Activated CD4-positive, alpha-beta T cell treated with anti-CD3 and anti-CD28 coated beads, Interleukin-2, amount 50 U/mL, for 1 hour (primary cell): Measurements from ENCODE around the gene MS4A18.
"Not testable (repeated sequence)": the region's sequence is repeated elsewhere in the genome, so short reads cannot be mapped to it uniquely, and the experiment has no call there.

Experiments
- DNase-seq: peaks from one replicate; pipeline ENCODE4 v3.0.0-alpha.2; 2020

The MS4A18 gene

DNA sequence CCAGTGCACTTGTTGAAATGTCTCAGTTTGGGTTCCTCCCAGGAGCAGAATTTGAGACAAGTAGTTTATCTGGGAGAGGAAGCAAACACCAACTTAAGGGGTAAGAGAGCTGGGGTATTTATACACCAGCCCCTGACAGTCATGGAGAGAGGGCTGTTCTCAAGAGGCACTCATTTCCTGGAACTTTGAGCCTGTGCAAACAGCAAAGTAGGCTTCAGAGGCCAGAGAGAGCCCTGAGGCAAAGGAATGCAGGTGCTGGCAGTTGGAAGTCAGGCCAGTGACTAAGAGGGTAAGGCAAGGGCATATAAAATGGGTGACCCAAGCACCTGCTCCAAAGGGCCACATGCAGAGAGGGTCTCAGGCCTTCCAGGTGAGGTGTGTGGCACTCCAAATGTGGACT, 16.1 kb downstream of the MS4A18 start:
- DNase-seq: no peak

GRCh38 chr11:60741421-60741820, 16.9 kb downstream of the MS4A18 start:
- DNase-seq: no peak

- DNase-seq: no peak
Measured at GRCh38 chr11:60743058-60743457, 18.5 kb downstream of the MS4A18 start.

DNA sequence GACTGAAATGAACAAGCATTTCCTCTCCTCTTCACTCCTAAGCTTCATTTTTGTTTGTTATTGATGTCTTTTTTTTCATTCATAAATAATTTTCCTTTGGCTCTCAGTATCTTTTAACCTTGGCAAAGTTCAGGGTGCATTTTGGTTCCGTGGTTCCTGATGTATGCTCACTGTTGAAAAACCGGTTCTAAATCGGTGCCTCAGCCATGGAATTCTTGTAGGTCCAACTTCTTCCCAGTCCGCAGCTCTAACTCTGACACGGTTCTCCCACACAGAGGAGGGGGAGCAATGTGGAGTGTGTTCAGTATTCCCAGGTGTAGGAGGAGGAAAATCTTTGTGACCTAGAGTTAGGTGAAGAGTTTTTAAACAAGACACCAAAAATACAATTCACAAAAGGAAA, 19.6 kb downstream of the MS4A18 start:
- no peak for DNase-seq

DNA sequence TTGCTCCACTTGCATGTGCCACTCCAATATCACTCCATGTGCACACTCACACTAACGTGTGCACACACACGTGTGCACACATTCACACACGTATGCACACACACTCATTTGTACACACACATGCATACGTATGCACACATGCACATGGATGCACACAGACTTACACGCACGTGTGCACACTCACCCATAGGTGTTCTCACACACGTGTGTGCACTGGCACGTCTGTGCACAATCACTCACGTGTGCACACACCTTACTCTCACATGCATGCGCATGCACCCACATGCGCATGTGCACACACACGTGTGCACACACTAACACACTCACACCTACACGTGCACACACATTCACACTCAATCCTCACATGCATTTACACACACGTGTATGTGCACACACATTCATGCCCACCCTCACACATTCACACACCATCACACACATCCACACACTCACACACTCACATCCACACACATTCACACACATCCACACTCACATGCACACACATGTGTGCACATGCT, 22.9 kb downstream of the MS4A18 start:
- DNase-seq: no peak

- DNase-seq: no peak
Measured at GRCh38 chr11:60748225-60748624, 23.7 kb downstream of the MS4A18 start.

- DNase-seq: no peak
Measured at GRCh38 chr11:60748821-60749220, 24.3 kb downstream of the MS4A18 start.

DNA sequence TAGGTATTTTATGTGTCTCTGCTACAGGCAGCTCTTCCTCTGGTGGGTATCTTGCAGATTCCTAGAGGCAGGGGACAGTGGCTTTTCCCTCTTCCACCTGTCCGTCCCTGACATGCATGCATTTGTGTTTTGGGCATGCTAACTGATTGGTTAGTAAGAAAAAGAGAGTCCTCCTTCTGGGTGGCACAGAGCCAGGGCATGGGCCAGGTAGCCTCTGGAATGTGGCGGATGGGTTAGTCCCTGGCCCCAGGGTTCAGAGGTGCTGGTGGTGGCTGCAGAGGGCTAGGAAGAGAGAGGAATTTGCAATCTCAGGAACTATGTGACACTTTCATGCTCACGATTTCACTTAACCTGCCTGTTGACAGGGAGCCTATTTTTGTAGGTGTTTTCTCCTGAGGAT, 26.4 kb downstream of the MS4A18 start:
- no peak for DNase-seq

- DNase-seq: no peak
Measured at GRCh38 chr11:60753309-60753708, 28.8 kb downstream of the MS4A18 start.

DNA sequence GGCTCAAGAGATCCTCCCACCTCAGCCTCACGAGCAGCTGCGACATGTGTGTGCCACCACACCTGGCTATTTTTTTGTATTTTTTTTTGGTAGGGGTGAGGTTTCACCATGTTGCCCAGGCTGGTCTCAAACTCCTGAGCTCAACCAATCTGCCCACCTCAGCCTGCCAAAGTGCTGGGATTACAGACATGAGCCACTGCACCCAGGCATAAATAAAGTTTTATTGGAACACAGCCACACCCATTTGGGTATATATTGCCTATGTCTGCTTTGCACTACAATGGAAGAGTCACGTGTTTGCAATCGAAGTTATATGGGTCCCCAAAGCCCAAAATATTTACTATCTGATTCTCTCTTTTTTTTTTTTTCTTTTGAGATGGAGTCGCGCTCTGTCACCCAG, 30.4 kb downstream of the MS4A18 start:
- DNase-seq: no peak

- no peak for DNase-seq
Measured at GRCh38 chr11:60756307-60757032, 31.9 kb downstream of the MS4A18 start, which contains the start of gene MS4A15. TSS of gene MS4A15 (plus strand) at chr11:60756867. CDS start at chr11:60763734, 6,867 bp downstream.

DNA sequence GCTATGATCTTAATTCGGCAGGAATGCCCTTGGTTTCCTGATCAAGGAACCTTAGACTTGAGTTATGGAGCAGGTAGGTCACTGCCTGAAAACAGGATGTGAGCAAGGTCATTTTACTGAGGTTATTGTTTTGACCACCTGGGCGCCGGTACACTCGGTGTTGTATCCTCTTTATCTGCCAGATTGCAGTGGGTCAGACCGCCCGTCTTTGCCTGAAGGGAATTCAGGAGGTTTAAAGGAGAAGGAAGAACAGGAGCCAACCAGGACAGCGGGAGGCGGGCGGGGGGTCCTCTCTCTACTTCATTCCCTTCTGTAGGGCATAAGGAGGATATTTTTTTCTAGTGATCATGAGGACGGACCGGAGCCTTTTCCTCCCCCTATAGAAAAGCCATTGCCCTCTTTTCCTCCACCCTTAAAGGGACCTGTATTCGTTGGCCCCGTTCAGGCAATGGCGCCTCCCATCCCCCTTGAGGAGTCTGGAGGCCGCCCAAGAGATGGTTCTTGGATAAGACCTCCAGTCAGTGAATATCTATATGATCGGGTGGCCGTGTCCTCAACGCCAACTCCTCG, 32.8 kb downstream of the MS4A18 start:
- DNase-seq: no peak

DNA sequence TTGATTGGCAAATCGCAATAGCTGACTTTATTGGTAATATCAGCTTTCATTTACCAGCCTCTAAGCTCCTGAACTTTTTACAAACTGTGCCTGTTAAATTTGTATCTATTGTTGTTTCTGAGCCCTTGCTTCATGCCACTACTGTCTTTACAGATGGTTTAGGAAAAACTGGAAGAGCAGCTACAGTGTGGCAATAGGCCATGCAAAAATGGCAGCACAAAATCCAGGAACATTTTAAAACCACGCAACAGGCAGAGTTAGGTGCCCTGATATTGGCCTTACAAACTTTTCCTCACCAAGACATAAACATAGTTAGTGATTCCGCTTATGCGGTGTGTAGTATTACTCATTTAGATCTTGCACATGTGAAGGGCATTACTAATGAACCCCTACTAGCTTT, 34.2 kb downstream of the MS4A18 start:
- DNase-seq: not testable (repeated sequence)

DNA sequence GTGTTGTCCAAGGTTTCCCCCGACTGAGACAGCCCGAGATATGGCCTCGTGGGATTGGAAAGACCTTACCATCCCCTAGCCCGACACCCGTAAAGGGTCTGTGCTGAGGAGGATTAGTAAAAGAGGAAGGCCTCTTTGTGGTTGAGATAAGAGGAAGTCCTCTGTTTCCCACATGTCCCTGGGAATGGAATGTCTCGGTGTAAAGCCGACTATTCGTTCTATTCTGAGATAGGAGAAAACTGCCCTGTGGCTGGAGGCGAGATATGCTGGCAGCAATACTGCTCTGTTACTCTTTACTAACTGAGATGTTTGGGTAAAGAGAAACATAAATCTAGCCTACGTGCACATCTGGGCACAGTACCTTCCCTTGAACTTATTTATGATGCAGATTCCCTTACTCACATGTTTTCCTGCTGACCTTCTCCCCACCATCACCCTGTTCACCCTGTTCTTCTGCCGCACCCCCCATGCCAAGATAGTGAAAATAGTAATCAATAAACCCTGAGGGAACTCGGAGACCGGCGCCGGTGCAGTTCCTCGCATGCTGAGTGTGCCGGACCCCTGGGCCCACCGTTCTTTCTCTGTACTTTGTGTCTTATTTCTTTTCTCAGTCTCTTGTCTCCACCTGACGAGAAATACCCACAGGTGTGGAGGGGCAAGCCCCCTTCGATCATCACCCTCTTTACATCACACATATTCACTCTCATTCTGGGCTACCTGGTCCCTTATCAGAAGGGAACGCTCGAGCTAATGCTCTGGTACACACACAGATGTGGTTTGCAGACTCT, 35.1 kb downstream of the MS4A18 start:
- DNase-seq: not testable (repeated sequence)

- DNase-seq: no peak
Measured at GRCh38 chr11:60761436-60762190, 37.1 kb downstream of the MS4A18 start.

DNA sequence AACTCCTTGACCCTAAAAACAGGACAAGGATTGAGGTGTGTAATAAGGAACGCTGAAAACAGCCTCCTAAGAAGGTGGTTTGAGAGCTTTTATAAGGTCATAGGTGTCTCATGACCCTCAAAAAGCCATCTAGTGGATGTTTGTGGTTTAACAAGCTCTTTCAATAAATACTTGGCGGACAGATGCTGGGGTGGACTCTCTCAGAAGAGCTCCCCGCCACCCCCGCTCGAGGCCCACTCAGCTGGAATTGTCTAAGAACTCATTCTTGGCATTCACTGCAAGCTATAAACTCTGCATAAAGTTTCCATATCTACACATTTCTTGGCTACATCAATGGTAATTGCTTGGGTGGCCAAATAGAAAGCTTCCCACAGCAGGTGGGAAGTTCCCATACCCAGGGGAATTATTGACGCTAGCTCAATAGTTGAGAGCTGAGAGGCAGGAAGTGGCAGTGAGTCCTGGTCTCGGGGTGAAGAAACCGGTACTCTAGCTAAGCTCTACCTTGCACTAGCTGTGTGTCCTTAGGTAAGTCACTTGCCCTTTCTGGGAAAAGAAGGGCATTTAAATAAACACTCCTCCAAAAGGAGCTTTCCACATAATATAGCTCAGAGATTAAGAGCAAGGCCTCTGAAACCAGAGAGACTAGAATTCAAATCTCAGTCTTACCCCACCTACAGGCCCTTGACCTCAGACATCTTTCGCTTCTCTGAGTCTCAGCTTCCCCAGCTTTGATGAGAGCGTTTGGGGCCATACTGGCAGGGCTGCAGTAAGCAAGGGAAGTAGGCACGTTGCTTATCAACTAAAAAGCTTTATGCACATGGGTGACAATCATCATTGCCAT, 38.6 kb downstream of the MS4A18 start:
- no peak for DNase-seq

DNA sequence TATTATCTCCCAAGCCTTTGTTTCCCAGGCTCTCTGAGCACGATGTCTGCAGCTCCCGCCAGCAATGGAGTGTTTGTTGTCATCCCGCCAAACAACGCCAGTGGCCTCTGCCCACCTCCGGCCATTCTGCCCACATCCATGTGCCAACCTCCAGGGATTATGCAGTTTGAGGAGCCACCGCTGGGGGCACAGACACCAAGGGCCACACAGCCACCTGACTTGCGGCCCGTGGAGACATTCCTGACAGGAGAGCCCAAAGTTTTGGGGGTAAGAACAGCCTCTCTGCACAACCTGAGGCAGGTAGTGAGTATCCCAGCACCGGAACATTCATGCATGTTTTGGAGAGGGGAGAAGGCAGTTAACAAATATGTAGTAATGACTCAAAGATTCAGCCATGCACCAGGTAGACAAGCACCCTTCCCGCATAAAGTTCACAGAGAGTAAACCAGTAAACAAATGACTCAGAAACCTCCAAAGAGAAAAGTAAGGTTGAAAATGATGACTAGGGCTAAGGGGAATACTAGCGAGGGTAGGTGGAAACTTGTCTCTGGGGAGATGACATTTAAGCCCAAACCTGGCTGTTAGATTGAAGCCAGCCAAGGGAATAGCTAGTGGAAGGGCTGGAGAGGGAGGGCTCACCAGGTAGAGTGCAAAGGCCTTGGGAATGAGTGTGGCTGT, 39.3 kb downstream of the MS4A18 start:
- no peak for DNase-seq

GRCh38 chr11:60764879-60765278, 40.4 kb downstream of the MS4A18 start:
- no peak for DNase-seq

GRCh38 chr11:60765355-60765754, 40.8 kb downstream of the MS4A18 start:
- no peak for DNase-seq

DNA sequence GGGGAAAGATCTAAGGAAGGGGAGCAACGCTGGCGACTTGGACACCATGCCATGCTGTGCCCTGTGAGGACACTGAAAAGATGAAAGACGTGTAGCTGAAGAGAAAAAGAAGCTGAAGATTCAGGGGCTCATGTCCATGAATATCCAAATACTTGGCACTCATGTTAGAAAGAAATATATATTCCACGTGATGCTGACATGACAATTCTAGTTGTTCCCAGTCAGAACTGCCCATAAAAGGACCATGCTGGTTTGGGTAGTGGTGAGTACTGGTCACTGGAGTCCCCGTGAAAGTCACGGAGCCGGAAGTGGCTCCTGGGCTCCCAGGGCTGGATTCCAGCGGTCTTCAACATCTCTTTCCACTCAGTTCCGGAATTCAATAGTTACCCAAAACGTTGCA, 42.0 kb downstream of the MS4A18 start:
- no peak for DNase-seq

DNA sequence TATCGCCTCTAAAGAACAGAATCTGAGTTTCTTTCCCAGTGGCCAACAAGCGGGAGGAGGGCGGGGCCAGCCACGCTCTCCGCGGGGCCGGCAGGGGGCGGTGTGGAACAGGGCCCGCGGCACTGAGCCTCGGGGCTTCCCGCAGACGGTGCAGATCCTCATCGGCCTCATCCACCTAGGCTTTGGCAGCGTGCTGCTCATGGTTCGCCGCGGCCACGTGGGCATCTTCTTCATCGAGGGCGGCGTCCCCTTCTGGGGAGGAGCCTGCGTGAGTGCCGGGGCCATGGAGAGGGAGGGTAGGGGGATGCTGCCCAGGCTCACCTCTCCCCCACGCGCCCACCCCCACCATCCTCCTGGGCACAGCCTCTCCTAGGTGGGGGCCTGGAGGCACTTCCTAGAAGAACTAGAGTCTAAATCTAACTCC, 42.9 kb downstream of the MS4A18 start:
- DNase-seq: no peak
